Activated CD4-positive, alpha-beta T cell treated with anti-CD3 and anti-CD28 coated beads, Interleukin-2, amount 50 U/mL, for 1 hour (primary cell): ENCODE results near the gene PKD2L2.
"Not testable (repeated sequence)": the region's sequence is repeated elsewhere in the genome, so short reads cannot be mapped to it uniquely, and the experiment has no call there.

Experiments used
- DNase-seq: peaks from one replicate; pipeline ENCODE4 v3.0.0-alpha.2; 2020

Gene PKD2L2

DNA sequence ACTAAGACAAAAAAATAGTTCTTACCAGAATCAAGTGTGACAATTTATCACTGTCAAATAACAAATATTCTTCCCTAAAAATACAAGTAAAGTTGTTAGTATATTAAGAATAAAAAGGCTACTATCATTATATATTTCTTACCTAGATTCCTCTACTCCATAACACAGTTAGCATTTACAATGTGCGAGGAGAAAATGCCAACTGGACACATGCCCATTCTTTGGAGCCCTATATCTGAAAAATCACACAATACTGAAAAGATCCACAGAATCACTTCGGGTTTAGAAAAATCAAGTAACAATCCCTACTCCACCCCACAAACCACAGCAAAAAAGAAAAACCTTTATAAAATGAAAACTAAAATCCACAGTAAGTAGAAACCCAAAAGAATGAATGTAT lies 70.9 kb downstream of the PKD2L2 start:
- DNase-seq: no peak

DNA sequence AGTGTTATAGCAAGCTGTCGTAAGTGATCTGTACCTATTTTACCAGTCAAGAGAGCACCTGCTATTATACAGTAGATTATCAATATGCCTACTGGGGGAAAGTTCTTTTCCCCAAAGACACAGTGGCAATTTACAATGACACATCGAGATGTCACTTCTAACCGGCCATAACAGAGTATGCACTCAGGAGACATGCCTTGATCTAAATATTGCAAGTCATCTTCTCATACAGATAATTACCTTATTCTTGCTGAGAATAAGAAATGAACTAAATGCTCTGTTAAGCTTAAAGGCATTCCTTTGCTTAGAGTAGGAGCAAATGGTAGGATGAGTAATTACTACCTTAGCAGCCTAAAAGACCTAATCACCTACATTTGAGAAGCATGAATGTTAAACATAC lies 71.6 kb downstream of the PKD2L2 start:
- DNase-seq: no peak

DNA sequence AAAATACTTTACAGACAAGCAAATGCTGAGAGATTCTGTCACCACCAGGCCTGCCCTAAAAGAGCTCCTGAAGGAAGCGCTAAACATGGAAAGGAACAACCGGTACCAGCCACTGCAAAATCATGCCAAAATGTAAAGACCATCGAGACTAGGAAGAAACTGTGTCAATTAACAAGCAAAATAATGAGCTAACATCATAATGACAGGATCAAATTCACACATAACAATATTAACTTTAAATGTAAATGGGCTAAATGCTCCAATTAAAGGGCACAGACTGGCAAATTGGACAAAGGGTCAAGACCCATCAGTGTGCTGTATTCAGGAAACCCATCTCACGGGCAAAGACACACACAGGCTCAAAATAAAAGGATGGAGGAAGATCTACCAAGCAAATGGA lies 81.1 kb downstream of the PKD2L2 start:
- not testable (repeated sequence) for DNase-seq

DNA sequence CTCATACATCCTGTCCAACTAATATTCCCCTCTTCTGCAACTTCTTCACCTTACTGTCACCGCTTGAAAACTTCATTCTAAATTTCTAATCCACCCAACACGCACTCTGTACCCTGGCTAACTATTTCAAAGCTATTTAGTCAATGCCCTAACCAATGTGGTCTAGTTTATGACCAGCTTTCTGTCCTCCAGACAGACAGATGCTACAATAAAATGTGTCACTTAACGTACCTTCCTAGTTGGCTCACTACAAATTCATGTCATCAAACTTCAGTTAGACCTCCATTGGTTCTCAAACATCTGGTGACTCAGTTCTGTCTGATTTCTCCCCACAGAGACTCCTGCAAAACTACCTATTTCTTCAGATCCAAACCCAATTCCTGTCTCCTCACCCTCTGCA lies 86.0 kb downstream of the PKD2L2 start:
- DNase-seq: no peak

DNA sequence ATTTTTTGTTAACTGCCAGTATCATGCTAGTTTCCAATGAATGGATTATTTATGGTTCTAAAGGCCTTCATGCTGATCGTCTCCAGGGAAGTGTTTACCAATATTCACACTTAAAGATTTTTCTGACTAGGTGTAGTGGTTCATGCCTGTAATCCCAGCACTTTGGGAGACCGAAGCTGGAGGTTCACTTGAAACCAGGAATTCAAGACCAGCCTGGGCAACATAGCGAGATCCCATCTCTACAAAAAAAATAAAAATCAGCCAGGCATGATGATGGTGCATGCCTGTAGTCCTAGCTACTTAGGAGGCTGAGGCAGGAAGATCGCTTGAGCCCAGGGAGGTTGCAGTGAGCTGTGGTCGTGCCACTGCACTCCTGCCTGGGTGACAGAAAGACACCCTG lies 100.2 kb downstream of the PKD2L2 start:
- no peak for DNase-seq
